HG02642 (cell line): ENCODE results near the gene CAPNS1.
A peak's percentile ranks its signal among the peaks of the same experiment; 100 is the strongest.

Experiments
- ATAC-seq: cut with Tn5 transposase; IDR thresholded peaks from one replicate; pipeline ENCODE4 v1.9.1; 2021; ENCODE audit warnings: mild to moderate bottlenecking; ENCODE audit not compliant: unreplicated experiment, poor library complexity

CAPNS1 gene

DNA sequence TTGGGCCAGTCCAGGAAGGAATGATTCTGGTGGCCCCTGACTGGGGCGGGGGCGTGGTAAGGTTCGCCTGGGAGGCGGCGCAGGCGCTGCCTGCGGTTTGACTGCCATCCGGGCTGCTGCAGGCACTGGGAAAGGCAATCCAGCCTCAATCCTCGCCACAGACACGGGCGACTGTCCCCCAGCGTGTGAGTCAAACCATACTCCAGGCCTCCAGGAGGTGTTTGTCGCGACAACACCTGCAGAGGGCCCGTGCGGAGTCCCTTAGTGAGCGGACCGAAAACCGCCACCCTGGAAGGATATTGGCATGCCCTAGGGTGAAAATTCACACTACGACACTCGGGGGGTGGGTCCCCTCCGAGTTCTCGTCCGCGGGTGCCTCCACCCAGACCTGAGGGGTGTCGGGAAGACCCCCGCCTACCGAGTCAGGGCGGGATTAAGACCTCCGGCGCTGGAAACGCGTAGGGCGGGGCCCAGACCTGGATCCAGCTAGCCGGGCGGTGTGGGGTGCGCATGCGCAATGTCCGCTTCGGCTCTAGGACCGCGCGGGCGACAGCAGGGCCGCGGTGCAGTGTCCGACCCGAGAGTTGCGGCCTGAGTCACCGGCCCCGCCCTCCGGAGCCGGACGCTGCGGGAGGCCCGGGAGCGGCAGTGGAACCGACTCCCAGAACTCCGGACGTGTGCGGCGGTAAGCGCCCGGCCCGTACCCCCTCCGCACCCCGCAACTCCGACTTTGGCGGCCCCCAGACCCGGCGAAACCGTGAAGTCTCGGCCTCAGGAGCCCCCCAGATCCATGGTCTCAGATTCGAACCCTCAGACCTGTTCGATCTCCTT, at the start of gene CAPNS1:
Gene CAPNS1, plus strand, starts transcription at position 594 of the 831 bp plus-strand sequence. CDS start 946 bp downstream, outside the sequence.
- peak; percentile 86 for ATAC-seq

DNA sequence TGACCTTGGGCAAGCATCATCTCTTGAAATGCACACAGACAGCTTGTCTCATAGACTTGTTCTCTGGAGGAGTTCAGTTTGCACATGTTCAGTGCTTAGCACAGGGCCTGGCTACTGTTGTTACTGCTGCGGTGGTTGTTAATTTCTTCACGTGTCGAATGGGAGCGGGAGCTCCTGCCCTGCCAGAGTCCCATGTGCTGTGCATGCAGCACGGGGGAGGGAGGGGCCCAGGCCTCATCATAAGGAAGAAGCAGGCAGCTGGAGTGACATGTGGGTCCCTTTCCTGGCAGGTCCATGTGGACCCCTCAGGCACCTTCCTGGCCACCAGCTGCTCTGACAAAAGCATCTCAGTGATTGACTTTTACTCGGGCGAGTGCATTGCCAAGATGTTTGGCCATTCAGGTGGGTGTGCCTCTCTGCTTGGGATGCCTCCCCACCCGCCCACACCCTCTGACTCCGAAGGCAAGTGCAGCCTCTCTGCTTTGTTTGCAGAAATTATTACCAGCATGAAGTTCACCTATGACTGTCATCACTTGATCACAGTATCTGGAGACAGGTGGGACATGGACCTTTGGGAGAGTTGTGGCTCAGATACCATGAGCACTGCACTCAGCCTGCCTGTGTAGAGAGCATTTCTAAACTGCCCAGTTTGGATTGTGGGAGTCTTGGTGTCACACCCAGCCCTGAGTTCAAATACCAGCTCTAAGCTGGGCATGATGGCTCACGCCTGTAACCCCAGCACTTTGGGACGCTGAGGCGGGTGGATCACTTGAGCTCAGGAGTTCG, 48.8 kb upstream of the CAPNS1 start:
- no peak for ATAC-seq

DNA sequence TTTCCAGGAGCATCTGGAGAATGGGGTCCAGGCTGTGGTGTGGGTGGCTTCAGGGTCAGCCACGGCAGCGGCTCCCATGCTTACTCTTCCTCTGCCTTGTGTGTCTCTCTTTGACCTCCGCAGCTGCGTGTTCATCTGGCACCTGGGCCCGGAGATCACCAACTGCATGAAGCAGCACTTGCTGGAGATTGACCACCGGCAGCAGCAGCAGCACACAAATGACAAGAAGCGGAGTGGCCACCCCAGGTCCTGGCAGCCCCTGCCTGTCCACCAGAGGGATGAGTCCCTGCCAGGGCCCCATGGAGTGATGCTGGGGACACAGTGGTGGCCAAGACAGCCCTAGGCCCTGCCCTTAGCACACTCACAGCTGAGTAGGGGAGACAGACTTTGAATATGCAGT, 47.3 kb upstream of the CAPNS1 start:
- no peak for ATAC-seq

DNA sequence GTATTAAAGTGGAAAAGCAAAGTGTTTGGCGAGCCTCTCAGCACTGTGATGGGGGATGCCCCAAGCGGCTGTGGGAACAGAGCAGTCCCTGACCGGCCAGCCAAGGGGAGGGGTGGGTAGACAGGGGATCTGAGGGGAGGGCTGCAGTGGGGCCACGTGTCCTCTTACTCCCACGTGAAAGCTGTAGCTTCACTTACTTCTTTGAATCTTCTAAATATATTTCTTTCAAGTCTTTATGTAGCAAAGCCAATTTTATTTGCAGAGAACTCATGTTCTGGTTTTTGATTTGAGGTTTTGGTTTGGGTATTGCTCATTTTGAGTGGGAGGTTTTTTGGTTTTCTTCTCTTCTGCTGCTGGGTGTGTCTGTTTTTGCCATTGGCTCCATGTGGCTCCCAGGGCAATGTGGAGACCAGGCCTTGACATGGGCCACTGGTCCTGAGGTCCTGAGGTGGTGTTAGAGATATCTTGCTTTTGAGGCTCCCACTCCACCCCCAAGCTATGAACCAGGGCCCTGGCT, 46.7 kb upstream of the CAPNS1 start:
- ATAC-seq, result no peak

DNA sequence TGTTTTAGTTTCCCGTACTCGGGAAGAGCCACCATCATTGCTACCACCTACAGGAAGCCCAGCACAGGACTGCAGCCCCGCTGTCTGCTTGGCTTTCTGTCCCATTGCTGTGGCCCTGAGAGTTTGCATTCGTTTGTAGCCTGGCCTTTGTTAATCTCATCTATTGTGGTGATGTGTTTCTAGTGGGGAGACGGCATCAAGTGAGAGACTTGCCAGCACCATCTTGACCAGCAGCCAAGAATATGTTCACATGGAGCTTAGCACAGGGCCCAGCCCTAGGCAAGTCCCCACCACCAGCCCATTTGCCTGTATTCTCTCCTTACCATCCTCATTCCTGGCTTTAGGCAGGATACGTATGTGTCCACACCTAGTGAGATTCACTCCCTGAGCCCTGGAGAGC, 46.2 kb upstream of the CAPNS1 start:
- no peak for ATAC-seq

DNA sequence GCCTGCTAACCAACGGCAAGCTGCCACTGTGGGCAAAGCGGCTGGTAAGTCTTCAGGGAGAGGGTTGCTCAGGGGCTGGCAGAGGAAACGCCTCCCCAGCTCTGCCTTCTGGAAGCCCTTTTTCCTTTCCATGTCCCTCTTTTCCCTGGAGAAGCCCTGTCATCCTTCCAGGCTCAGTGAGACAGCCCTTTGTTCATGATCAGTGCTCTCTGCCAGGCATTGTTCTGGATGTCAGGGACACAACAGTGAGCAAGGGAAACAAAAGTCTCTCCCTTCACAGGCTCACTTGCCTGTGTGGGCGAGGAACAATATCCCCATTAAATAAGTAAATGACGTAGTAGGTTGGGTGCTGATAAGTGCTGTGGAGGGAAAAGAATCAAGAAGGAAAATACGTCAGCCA, 42.8 kb upstream of the CAPNS1 start:
- no peak for ATAC-seq

DNA sequence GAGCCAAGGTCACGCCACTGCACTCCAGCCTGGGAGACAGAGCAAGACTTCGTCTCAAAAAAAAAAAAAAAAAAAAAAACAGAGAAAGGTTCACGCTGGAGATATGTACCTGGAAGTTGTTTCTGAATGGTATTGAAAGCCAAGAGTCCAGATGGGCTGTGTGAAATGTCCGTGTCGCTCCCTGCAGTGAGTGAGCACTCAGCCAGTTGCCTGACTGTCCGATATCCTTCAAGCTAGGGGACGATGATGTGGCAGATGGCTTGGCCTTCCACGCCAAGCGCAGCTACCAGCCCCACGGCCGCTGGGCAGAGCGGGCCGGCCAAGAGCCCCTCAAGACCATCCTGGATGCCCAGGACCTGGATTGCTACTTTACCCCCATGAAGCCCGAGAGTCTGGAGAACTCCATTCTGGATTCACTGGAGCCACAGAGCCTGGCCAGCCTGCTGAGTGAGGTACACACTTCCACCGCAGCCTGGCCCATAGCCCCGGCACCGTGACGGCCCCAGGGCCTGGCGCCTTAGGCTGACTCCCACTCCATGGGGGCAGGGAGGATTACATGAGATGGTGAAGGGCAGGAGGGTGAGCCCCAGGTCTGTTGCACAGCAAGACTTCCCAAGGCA, 40.6 kb upstream of the CAPNS1 start:
- no peak for ATAC-seq

DNA sequence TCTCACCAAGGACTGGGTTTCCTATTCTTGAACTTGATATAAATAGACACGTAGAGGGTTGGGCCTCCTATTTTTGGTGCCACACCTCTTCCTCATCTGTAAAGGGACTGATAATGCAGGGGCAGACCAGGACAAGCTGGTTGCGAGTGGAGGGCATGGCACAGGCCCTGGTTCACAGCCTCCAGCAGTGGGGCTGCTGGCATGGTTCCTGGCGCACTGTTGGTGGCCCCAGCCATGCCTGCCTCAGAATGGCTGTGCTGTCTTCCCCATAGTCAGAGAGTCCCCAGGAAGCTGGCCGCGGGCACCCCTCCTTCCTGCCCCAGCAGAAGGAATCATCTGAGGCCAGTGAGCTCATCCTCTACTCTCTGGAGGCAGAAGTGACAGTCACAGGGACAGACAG, 39.4 kb upstream of the CAPNS1 start:
- ATAC-seq, result no peak

DNA sequence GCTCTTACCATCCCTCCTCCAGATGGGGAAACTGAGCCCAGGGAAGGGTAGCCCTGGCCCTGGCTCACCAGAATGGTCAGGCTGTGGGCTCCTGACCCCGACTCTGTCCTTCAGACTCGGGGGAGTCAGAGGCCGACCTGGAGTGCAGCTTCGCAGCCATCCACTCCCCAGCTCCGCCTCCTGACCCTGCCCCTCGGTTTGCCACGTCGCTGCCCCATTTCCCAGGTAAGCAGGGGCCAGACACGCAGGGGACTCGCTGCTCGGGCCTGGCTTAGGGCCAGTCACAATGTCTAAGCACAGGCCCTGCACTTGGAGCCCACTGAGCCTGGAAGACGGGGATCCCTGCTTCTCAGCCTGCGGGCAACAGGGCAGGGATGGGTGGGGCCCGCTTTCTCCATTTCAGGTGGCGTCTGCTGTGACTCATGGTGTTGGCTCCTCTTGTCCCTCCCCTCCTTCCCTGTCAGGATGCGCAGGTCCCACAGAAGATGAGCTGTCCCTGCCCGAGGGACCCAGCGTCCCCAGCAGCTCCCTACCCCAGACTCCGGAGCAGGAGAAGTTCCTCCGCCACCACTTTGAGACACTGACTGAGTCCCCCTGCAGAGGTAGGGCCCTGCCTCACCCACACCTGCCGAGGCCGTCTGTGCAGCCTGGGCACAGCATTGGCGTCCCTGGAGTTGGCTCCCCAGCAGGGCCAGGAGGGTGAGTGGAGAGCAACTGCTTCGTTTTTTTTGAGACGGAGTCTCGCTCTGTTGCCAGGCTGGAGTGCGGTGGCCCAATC, 38.1 kb upstream of the CAPNS1 start:
- no peak for ATAC-seq

DNA sequence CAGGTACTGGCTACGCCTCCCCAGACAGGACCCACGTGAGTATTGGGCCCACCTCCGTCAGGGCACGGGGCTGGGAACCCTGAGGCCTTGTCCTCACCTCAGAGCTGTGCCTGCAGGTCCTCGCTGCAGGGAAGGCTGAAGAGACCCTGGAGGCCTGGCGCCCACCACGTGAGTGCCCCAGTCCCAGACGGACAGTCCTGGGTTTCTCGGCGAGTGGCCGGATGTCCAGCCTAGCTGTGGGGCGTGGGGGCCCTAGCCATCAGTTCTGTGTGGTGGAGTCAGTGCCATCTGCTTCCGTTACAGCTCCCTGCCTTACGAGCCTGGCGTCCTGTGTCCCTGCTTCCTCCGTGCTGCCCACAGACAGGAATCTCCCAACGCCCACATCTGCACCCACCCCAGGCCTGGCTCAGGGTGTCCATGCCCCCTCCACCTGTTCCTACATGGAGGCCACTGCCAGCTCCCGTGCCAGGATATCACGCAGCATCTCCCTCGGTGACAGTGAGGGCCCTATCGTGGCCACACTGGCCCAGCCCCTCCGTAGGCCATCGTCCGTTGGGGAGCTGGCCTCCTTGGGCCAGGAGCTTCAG, 36.7 kb upstream of the CAPNS1 start:
- no peak for ATAC-seq

DNA sequence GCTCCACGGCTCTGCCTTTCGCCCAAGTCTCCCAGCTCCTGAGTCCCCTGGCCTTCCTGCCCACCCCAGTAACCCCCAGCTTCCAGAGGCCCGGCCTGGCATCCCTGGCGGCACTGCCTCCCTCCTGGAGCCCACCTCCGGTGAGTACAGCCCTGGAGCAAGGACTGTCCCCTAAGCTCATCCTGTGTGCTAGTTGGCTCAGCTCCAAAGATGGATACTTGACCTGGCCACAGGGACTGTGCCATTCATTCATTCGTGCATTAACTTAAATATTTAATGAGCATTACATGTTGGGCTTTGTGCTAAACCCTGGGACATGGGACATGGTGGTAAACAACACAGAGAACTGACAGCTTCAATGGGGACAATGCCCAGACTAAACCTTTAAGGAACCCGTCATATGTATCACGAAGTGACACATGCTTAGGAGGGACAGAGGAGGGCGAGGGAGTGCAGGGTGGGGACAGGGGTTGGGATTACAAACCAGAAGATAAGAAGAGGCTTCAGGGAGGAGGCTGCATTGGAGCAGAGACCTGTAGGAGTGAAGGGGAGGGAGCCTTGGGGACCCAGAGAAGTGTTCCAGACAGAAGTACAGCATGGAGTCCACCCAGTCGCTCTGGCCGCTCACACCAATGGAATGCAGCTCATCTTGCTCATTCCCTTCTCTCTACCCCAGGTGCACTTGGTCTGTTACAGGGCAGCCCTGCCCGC, 35.9 kb upstream of the CAPNS1 start:
- no peak for ATAC-seq

DNA sequence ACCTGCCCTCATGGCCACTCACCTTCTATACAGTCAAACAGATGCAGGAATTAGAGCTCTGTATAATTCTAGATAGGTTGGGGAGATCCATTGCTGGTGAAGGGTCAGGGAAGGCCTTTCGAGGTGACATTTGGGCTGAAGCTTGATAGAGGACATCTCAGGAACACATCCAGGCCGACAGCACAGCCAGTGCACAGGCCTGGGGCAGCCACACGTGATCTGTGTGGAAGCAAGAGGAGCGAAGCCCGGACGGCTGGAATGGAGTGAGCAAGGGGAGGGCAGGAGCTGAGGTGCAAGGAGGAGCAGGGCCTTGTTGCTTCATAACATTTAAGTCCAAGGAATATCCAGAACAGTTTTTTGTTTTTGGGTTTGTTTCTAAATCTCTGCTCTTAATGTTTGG, 33.4 kb upstream of the CAPNS1 start:
- no peak for ATAC-seq

DNA sequence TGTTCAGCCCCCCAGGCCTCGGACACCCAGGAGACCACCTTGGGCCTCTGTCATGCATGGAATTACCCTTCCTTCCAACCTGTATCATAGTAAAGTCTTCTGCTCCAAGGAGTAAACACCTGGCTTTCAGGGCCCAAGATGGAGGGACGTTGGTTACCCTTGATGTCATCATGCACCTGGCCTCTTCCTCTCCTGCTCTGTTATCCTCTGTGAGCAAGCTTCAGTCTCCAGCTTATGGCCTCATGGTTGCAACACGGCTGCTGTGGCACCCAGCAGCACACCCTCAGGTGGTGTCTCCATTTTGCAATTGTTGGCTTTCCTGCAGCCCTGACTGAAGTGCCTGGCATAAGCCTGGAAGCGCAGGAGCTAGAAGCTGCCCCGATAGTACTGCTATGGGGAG, 32.9 kb upstream of the CAPNS1 start:
- ATAC-seq, result no peak

DNA sequence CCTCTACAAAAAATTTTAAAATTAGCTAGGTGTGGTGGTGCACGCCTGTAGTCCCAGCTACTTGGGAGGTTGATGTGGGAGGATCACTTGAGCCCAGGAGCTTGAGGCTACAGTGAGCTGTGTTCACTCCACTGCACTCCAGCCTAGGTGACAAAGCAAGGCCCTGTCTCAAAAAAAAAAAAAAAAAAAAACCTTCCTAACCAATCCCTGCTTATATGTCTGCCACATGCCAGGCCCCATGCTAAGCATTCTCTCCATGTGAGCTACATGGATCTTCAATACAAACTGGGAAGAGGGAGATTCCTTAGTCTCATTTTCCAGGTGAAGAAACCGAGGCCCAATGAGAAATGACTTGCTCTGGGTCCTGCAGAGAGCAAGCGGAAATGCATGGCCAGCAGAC, 31.2 kb upstream of the CAPNS1 start:
- ATAC-seq, result no peak

DNA sequence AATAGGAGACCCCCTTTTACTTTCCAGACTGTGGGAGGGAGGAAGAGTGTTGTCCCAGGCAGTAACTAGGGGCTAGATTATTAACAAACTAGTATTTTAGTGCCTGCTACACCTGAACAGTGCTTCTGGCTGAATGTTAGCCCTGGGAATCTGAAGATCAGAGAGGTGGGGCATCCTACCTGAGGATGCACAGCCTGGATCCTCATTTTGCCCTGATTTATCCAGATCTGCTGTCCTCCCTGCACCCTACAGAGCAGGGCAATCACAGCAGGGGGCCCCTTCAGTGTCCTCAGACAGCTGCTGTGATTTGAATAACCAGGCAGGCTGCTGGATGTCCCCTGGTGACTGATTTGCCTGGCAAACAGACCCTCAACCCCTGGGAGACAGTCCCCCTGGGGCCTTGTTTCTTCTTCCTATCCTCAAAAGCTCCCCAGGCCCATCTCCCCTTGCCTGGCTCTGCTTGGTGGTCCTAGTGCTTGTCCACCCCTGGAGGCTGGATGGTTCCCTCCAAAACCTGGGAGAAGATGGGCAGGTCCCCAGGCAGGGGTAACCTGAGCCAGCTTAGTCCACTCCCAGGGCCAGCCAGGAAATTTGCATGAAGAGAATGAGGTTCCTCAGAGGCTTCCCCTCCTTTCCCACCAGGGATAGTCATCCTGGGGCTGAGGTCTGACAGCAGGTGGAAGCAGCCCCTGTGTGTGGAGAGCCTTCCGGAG, 29.2 kb upstream of the CAPNS1 start, which contains the start of gene OVOL3:
Gene OVOL3, plus strand, starts transcription at position 657 of the 713 bp plus-strand sequence. CDS start 60 bp downstream, outside the sequence.
- no peak for ATAC-seq

DNA sequence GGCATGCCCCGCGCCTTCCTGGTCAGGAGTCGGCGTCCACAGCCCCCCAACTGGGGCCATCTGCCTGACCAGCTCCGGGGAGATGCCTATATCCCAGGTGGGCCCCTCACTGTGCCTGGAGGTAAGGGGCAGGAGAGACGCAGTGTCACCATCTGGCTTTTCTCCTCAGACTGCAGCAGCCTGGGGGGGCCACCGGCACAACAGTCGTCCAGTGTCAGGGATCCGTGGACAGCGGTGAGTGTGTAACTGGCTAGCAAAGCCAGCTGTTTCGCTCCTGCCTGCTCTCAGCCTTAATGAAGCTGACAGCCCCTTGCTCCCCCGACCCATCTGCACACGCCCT, 28.7 kb upstream of the CAPNS1 start:
- no peak for ATAC-seq

DNA sequence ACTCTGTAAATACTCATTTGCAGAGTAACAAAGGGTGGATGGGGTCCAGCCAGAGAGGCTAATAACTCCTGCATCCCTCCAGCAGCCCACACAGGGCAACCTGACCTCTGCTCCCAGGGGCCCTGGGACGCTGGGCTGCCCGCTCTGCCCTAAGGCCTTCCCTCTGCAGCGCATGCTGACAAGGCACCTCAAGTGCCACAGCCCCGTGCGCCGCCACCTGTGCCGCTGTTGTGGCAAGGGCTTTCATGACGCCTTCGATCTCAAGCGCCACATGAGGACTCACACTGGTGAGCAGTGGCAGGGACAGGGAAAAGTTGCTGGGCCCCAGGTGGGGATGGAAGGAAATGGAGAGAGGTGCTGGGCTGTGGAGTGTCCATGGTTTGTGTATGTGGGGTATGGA, 27.2 kb upstream of the CAPNS1 start:
- ATAC-seq, result no peak

DNA sequence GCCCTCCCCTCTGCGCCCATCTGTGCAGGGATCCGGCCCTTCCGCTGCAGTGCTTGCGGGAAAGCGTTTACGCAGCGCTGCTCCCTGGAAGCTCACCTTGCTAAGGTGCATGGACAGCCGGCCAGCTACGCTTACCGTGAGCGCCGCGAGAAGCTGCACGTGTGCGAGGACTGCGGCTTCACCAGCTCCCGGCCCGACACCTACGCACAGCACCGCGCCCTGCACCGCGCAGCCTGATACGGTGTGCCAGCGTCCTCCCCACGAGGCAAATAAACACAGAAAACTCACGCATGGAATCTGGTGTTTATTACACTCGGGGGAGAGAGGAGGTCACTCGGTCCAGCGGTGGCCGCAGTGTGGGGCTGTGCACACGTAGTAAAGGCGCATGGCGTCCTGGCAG, 26.4 kb upstream of the CAPNS1 start:
- no peak for ATAC-seq
